Right kidney (tissue), 1 donor: ENCODE measurements around the gene NCAPH2.
A peak's percentile ranks its signal among the peaks of the same experiment; 100 is the strongest.

Experiments used
- DNase-seq: peaks from one replicate; pipeline ENCODE4 v3.0.0-alpha.2; 2016

NCAPH2 gene

GRCh38 chr22:50489363-50490243 lies 18.4 kb upstream of the NCAPH2 start:
- no peak for DNase-seq

GRCh38 chr22:50490531-50491308 lies 17.3 kb upstream of the NCAPH2 start:
- DNase-seq, result no peak

- DNase-seq, result no peak
Measured at GRCh38 chr22:50497093-50497492, 10.9 kb upstream of the NCAPH2 start.

- peak; percentile 53 for DNase-seq
Measured at GRCh38 chr22:50498322-50498890, 9.6 kb upstream of the NCAPH2 start.

- DNase-seq, result no peak
Measured at GRCh38 chr22:50500452-50500851, 7.6 kb upstream of the NCAPH2 start.

GRCh38 chr22:50502096-50502495 lies 5.9 kb upstream of the NCAPH2 start:
- DNase-seq, result no peak

GRCh38 chr22:50502628-50503474 lies 5.2 kb upstream of the NCAPH2 start:
- DNase-seq, result no peak

- DNase-seq, result no peak
Measured at GRCh38 chr22:50503475-50504145, 4.4 kb upstream of the NCAPH2 start.

- DNase-seq, result no peak
Measured at GRCh38 chr22:50504369-50505211, 3.4 kb upstream of the NCAPH2 start.

- no peak for DNase-seq
Measured at GRCh38 chr22:50505276-50505775, 2.7 kb upstream of the NCAPH2 start.

GRCh38 chr22:50505776-50506610 lies 2.0 kb upstream of the NCAPH2 start:
- DNase-seq, result no peak

- DNase-seq, result no peak
Measured at GRCh38 chr22:50506611-50507420, 1.2 kb upstream of the NCAPH2 start.

GRCh38 chr22:50507421-50507990 lies 518 bp upstream of the NCAPH2 start, which contains the start of gene LMF2:
Gene LMF2 (minus strand): TSS chr22:50507702. CDS start chr22:50507675, 27 bp downstream.
- peak; percentile 85 for DNase-seq

GRCh38 chr22:50508897-50509296 lies 873 bp downstream of the NCAPH2 start:
- no peak for DNase-seq

GRCh38 chr22:50513175-50513574 lies 5.2 kb downstream of the NCAPH2 start:
- DNase-seq, result no peak

- DNase-seq, result no peak
Measured at GRCh38 chr22:50516068-50516467, 8.0 kb downstream of the NCAPH2 start.

GRCh38 chr22:50516891-50517290 lies 8.9 kb downstream of the NCAPH2 start:
- no peak for DNase-seq
